Measurements from ENCODE around the gene CRYGS.
"Not testable (repeated sequence)": the region's sequence is repeated elsewhere in the genome, so short reads cannot be mapped to it uniquely, and the experiment has no call there.

The CRYGS gene

GRCh38 chr3:186499949-186500348, 44.2 kb downstream of the CRYGS start:
- not testable (repeated sequence) for H3K9ac ChIP-seq (ENCODE audit: low read depth, low read length); H3K27me3 ChIP-seq (ENCODE audit: insufficient read depth, low read length); H3K9me3 ChIP-seq (ENCODE audit: insufficient read depth, low read depth, low read length); H3K4me3 ChIP-seq (ENCODE audit: low read length); H3K36me3 ChIP-seq (ENCODE audit: insufficient read depth, low read depth, low read length); H3K4me1 ChIP-seq (ENCODE audit: insufficient read depth, low read length); H3K27ac ChIP-seq (ENCODE audit: low read length)

GRCh38 chr3:186498022-186498421, 46.2 kb downstream of the CRYGS start:
- H3K9me3 ChIP-seq (ENCODE audit: insufficient read depth, low read depth, low read length); H3K27me3 ChIP-seq (ENCODE audit: insufficient read depth, low read length); H3K27ac ChIP-seq (ENCODE audit: low read length); H3K9ac ChIP-seq (ENCODE audit: low read depth, low read length); H3K4me1 ChIP-seq (ENCODE audit: insufficient read depth, low read length); H3K36me3 ChIP-seq (ENCODE audit: insufficient read depth, low read depth, low read length); H3K4me3 ChIP-seq (ENCODE audit: low read length): not testable (repeated sequence)

GRCh38 chr3:186497608-186498007, 46.6 kb downstream of the CRYGS start:
- Histone ChIP-seq H3K27ac (ENCODE audit: low read length) (no peak overlapping the region), H3K9ac (ENCODE audit: low read depth, low read length) (no peak overlapping the region), H3K27me3 (ENCODE audit: insufficient read depth, low read length) (no peaks in the 10 kb centered on the region), H3K4me1 (ENCODE audit: insufficient read depth, low read length) (peaks cover 8% of the 10 kb centered on the region; the same call in 1 of the 2 replicates), H3K9me3 (ENCODE audit: insufficient read depth, low read depth, low read length) (no peaks in the 10 kb centered on the region), H3K36me3 (ENCODE audit: insufficient read depth, low read depth, low read length) (no peaks in the 10 kb centered on the region), H3K4me3 (ENCODE audit: low read length) (no peak overlapping the region)

- H3K4me3 ChIP-seq (ENCODE audit: low read length): no peak overlapping the region
- H3K9ac ChIP-seq (ENCODE audit: low read depth, low read length): no peak overlapping the region
- H3K9me3 ChIP-seq (ENCODE audit: insufficient read depth, low read depth, low read length): no peaks in the 10 kb centered on the region
- no peaks in the 10 kb centered on the region for H3K36me3 ChIP-seq (ENCODE audit: insufficient read depth, low read depth, low read length)
- no peaks in the 10 kb centered on the region for H3K27me3 ChIP-seq (ENCODE audit: insufficient read depth, low read length)
- no peaks in the 10 kb centered on the region for H3K4me1 ChIP-seq (ENCODE audit: insufficient read depth, low read length)
- H3K27ac ChIP-seq (ENCODE audit: low read length): no peak overlapping the region
Observed at GRCh38 chr3:186496635-186497034, 47.5 kb downstream of the CRYGS start.

GRCh38 chr3:186496016-186496415, 48.2 kb downstream of the CRYGS start:
- Histone ChIP-seq H3K9me3 (ENCODE audit: insufficient read depth, low read depth, low read length) (no peaks in the 10 kb centered on the region), H3K36me3 (ENCODE audit: insufficient read depth, low read depth, low read length) (no peaks in the 10 kb centered on the region), H3K9ac (ENCODE audit: low read depth, low read length) (no peak overlapping the region), H3K4me3 (ENCODE audit: low read length) (no peak overlapping the region), H3K27me3 (ENCODE audit: insufficient read depth, low read length) (no peaks in the 10 kb centered on the region), H3K27ac (ENCODE audit: low read length) (no peak overlapping the region), H3K4me1 (ENCODE audit: insufficient read depth, low read length) (no peaks in the 10 kb centered on the region)

- H3K9me3 ChIP-seq (ENCODE audit: insufficient read depth, low read depth, low read length): no peaks in the 10 kb centered on the region
- no peak overlapping the region for H3K4me3 ChIP-seq (ENCODE audit: low read length)
- H3K27me3 ChIP-seq (ENCODE audit: insufficient read depth, low read length): no peaks in the 10 kb centered on the region
- H3K36me3 ChIP-seq (ENCODE audit: insufficient read depth, low read depth, low read length): no peaks in the 10 kb centered on the region
- H3K4me1 ChIP-seq (ENCODE audit: insufficient read depth, low read length): no peaks in the 10 kb centered on the region
- no peak overlapping the region for H3K9ac ChIP-seq (ENCODE audit: low read depth, low read length)
- no peak overlapping the region for H3K27ac ChIP-seq (ENCODE audit: low read length)
Observed at GRCh38 chr3:186493525-186494255, 50.5 kb downstream of the CRYGS start.

GRCh38 chr3:186492385-186492984, 51.7 kb downstream of the CRYGS start:
- no peak overlapping the region for H3K27ac ChIP-seq (ENCODE audit: low read length)
- no peaks in the 10 kb centered on the region for H3K27me3 ChIP-seq (ENCODE audit: insufficient read depth, low read length)
- no peaks in the 10 kb centered on the region for H3K9me3 ChIP-seq (ENCODE audit: insufficient read depth, low read depth, low read length)
- no peak overlapping the region for H3K9ac ChIP-seq (ENCODE audit: low read depth, low read length)
- H3K4me1 ChIP-seq (ENCODE audit: insufficient read depth, low read length): no peaks in the 10 kb centered on the region; the same call in 1 of the 2 replicates
- no peaks in the 10 kb centered on the region for H3K36me3 ChIP-seq (ENCODE audit: insufficient read depth, low read depth, low read length)
- no peak overlapping the region for H3K4me3 ChIP-seq (ENCODE audit: low read length)

GRCh38 chr3:186489507-186489906, 54.7 kb downstream of the CRYGS start:
- no peaks in the 10 kb centered on the region for H3K9me3 ChIP-seq (ENCODE audit: insufficient read depth, low read depth, low read length)
- no peak overlapping the region for H3K9ac ChIP-seq (ENCODE audit: low read depth, low read length)
- H3K36me3 ChIP-seq (ENCODE audit: insufficient read depth, low read depth, low read length): no peaks in the 10 kb centered on the region
- no peaks in the 10 kb centered on the region for H3K27me3 ChIP-seq (ENCODE audit: insufficient read depth, low read length)
- H3K27ac ChIP-seq (ENCODE audit: low read length): no peak overlapping the region
- peaks cover 4% of the 10 kb centered on the region; the same call in 1 of the 2 replicates for H3K4me1 ChIP-seq (ENCODE audit: insufficient read depth, low read length)
- H3K4me3 ChIP-seq (ENCODE audit: low read length): no peak overlapping the region

Measured in iPS-20b (cell line).